Measurements from ENCODE around the gene KLHL21.

KLHL21 gene

GRCh38 chr1:6546326-6546725 lies 56.3 kb downstream of the KLHL21 start:
- DNase-seq = no peak

- no peak for DNase-seq
Observed at GRCh38 chr1:6545276-6546112, 57.2 kb downstream of the KLHL21 start.

- no peak for DNase-seq
Observed at GRCh38 chr1:6544831-6545230, 57.8 kb downstream of the KLHL21 start.

Measured in activated CD8-positive, alpha-beta memory T cell treated with anti-CD3 and anti-CD28 coated beads, Interleukin-2, amount 50 U/mL, for 48 hours (primary cell).